Esophagus squamous epithelium (tissue), 5 donors: ENCODE data around the gene HIRIP3. TPM values are rescaled to one million over a fixed set of nuclear protein-coding genes. Genes with fewer than 3 reads are reported as not detected.

ENCODE experiments used
- DNase-seq: peaks from one replicate; lab custom pipeline; 2025; lab: John Stamatoyannopoulos, UW
- H3K27ac ChIP-seq, 4 donors: fragments of 200-600 bp; sonication (generic); one replicate each; pipeline ENCODE4 v1.5.1; 2016 to 2019; ENCODE audit warnings: mild to moderate bottlenecking in 1 of 4
- H3K27me3 ChIP-seq, 4 donors: fragments of 200-600 bp; sonication (generic); 1 replicate in 3 of 4; 2 replicates in 1 of 4; pipeline versions ENCODE4 v1.5.1 to v1.6.0; 2017 to 2021; ENCODE audit warnings: antibody characterized with exemption in 1 of 4
- H3K36me3 ChIP-seq, 3 donors: fragments of 200-600 bp; sonication (generic); one replicate each; pipeline ENCODE4 v1.5.1; 2016 to 2019
- H3K4me1 ChIP-seq, 3 donors: fragments of 200-600 bp; sonication (generic); one replicate each; pipeline ENCODE4 v1.5.1; 2017 to 2019
- H3K4me3 ChIP-seq, 4 donors: fragments of 200-600 bp; sonication (generic); 1 replicate in 3 of 4; 2 replicates in 1 of 4; pipeline ENCODE4 v1.5.1; 2016 to 2019; ENCODE audit warnings: mild to moderate bottlenecking in 2 of 4, moderate library complexity in 1 of 4
- H3K9me3 ChIP-seq, 3 donors: fragments of 200-600 bp; sonication (generic); one replicate each; pipeline ENCODE4 v1.5.1; 2016 to 2019
- POLR2A ChIP-seq, 4 donors: fragments of 450-650 bp; IDR thresholded peaks; one replicate each; pipeline ENCODE4 v1.6.1; 2017; ENCODE audit warnings: antibody characterized with exemption in 4 of 4, mild to moderate bottlenecking in 4 of 4, moderate library complexity in 3 of 4
- WGBS, 2 donors: methylation state at CpG; one replicate each; pipeline ENCODE4 v1.1.5; 2018; 5-methylcytosine and 5-hydroxymethylcytosine counted together
- intact Hi-C: fragments of 100-400 bp; cut with DNase I; formaldehyde crosslinking; loops from one replicate; pipeline ENCODE4 v1.15.0; 2022
- total RNA-seq, 4 donors: library from RNA; depleted of rRNA; stranded (reverse); fragments of >200 nt; gene quantifications; one replicate each; pipeline ENCODE4 v1.1.0, GENCODE V29; 2016
- TF ChIP-seq, protein P1 (sequence below), 6 experiments: fragments of 450-650 bp in 4 of 6; fragments of 200-600 bp in 2 of 6; sonication (generic) in 2 of 6; IDR thresholded peaks; one replicate each; pipeline ENCODE4 v1.5.1; 2016 to 2019; ENCODE audit warnings: antibody characterized with exemption in 6 of 6, mild to moderate bottlenecking in 4 of 6, moderate library complexity in 4 of 6
- donor health status: DM: yes; HTN: yes; CAD: no.

The HIRIP3 gene
- total RNA-seq, 4 donors from 2014 or later = 5.1 to 12.8 (median 9.7) TPM

DNA sequence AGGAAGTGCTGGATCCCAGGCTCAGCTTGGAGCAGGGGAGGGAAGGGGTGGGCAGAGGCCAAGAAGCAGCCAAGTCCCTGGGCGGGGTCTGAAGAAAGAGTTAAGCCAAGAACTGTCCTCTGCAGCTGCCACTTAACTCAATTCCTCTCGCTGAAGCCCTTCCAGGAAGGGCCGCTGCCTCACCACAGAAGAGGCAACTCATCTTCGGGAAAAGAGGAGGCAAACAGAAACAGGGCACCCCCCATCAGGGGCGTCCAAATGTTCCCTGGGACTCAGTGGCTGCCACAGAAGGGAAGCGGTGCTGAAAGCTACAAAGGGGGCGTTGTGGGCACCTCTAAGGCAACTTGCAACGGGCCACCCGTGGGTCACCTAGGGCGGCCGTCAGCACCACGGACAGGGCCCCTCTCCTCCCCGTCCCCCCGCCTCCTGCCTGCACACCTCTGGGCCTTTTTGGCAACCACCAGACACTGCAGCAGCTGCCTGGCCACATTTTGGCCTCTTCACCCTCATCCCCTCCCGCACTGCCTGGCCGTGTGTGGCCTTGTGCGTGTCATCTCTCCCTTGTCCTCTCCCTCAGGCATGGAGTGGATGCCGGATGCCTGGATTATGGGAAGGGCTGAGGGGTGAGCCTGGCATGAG is 33.1 kb upstream of the HIRIP3 start:
- Histone ChIP-seq H3K4me3 (no peak overlapping the region), H3K36me3 (no peaks in the 10 kb centered on the region), H3K27me3 (peaks cover 0 to 98% (median 17%) of the 10 kb centered on the region in 4 donors), H3K9me3 (no peaks in the 10 kb centered on the region), H3K4me1 (peaks cover 6 to 14% (median 11%) of the 10 kb centered on the region in 3 donors), H3K27ac (no peak overlapping the region)
- 0 to 15% methylated on average over 6 to 14 of the region's 18 CpGs for WGBS, 2 donors
- DNase-seq = no peak
- intact Hi-C loops = loop anchor here (5.0 kb wide), 1 partner anchor 331 kb away; no protein-coding TSS in a partner anchor
- TF ChIP-seq, protein P1, sequence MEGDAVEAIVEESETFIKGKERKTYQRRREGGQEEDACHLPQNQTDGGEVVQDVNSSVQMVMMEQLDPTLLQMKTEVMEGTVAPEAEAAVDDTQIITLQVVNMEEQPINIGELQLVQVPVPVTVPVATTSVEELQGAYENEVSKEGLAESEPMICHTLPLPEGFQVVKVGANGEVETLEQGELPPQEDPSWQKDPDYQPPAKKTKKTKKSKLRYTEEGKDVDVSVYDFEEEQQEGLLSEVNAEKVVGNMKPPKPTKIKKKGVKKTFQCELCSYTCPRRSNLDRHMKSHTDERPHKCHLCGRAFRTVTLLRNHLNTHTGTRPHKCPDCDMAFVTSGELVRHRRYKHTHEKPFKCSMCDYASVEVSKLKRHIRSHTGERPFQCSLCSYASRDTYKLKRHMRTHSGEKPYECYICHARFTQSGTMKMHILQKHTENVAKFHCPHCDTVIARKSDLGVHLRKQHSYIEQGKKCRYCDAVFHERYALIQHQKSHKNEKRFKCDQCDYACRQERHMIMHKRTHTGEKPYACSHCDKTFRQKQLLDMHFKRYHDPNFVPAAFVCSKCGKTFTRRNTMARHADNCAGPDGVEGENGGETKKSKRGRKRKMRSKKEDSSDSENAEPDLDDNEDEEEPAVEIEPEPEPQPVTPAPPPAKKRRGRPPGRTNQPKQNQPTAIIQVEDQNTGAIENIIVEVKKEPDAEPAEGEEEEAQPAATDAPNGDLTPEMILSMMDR (IDR thresholded peaks at IDR 0.05) = no peak
- TF ChIP-seq POLR2A (IDR thresholded peaks at IDR 0.05) = no peak

DNA sequence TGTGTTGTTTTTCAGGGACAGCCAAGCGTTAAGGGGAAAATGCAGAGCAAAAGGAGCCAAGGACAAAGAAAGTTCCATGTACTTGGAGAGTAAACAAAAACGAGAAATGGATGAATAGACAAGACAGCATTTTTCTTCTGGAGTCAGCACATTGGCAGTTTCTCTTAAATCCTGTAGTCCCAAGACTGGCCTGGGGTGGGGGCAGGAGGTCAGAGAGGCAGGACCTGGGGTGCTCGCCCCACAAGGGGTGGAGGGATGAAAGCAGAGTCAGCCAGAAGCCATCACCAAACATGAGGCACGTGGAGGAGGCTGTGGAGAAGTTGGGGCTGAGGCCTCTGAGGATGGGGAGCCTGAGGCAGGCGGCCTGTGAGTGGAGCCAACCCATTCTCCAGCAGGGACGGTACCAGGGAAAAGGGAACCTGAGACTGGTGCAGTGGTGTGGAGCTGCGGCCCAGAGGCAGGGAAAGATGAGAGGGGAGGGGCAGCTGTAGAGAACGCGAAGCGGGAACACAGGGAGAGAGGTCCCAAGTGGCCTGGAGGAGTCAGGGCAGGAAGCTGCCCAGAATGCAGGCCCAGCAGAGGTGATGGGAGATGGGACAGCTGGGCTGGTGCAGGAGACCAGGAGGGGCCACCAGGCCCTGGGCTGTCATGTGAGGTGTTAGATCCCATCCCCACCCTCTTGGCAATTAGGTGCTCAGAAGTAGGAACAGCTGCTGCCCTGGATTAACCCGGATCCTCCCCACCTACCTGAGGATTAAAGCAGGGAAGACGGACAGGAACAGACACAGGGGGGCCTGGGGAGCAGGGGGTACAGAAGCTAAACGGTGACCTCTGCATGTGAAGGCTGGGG is 32.4 kb upstream of the HIRIP3 start:
- no peak for DNase-seq
- H3K4me3 ChIP-seq = no peak overlapping the region
- no peaks in the 10 kb centered on the region for H3K9me3 ChIP-seq
- WGBS, 2 donors = 36 to 37% methylated on average over 12 to 13 of the region's 13 CpGs
- TF ChIP-seq POLR2A (IDR thresholded peaks at IDR 0.05) = no peak
- TF ChIP-seq, protein P1 (IDR thresholded peaks at IDR 0.05) = no peak
- H3K36me3 ChIP-seq = no peaks in the 10 kb centered on the region
- H3K27me3 ChIP-seq = peaks cover 0 to 90% (median 17%) of the 10 kb centered on the region in 4 donors
- intact Hi-C loops = loop anchor here (5.0 kb wide), 1 partner anchor 331 kb away; no protein-coding TSS in a partner anchor
- no peak overlapping the region for H3K27ac ChIP-seq
- H3K4me1 ChIP-seq = peaks cover 6 to 14% (median 11%) of the 10 kb centered on the region in 3 donors

DNA sequence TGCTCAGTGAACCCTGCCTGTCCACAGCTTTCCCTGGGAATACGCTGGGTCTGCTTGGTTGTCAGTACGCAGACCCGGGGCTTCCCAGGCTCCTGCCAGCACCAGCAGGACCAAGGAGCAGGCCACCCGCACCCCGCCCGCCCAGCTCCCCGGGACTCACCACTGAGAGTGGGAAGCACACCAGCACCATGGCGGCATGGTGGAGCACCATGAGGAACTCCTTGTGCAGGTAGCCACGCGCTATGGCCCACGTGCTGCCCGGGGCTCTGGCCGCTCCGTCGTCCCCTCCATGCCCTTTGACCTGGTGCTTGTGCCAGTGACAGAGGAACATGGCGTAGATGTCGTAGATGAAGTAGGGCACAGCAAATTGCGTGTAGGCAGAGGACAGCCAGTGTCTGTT is 31.0 kb upstream of the HIRIP3 start:
- Histone ChIP-seq H3K27me3 (peaks cover 0 to 77% (median 9%) of the 10 kb centered on the region in 4 donors), H3K27ac (no peak overlapping the region), H3K36me3 (no peaks in the 10 kb centered on the region), H3K9me3 (no peaks in the 10 kb centered on the region), H3K4me1 (peaks cover 9 to 14% (median 10%) of the 10 kb centered on the region in 3 donors), H3K4me3 (no peak overlapping the region)
- intact Hi-C loops = loop anchor here (5.0 kb wide), 1 partner anchor 329 kb away; no protein-coding TSS in a partner anchor
- no peak for DNase-seq
- WGBS, 2 donors = 64 to 80% methylated on average over 1 to 2 of the region's 18 CpGs
- TF ChIP-seq, protein P1 (IDR thresholded peaks at IDR 0.05) = no peak
- no peak for TF ChIP-seq POLR2A (IDR thresholded peaks at IDR 0.05)

DNA sequence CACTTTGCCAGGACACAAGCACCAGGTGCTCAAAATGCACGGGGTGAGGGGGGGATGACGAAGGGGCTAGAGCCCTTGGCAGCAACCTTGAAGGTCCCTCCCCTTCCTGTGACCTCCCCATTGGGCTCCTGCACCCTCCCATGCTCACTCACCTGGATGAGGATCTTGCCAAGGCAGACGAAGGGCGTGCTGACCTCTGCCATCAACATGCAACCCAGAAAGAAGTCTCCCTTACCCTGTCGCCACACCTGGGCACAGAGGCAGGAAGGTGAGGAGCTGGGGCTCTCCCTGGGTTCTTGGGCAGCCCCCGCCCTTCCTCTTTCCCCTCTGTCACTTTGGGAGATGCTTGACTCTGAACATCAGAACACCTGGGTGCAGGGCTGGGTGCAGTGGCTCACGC is 30.2 kb upstream of the HIRIP3 start:
- 45% methylated on average over 2 of the region's 7 CpGs; no CpG with 5 or more reads in 1 of the 2 donors for WGBS, 2 donors
- peaks cover 2 to 14% (median 9%) of the 10 kb centered on the region in 3 donors for H3K4me1 ChIP-seq
- intact Hi-C loops = loop anchor here (5.0 kb wide), 1 partner anchor 328 kb away; no protein-coding TSS in a partner anchor
- H3K4me3 ChIP-seq = no peak overlapping the region
- H3K9me3 ChIP-seq = no peaks in the 10 kb centered on the region
- H3K36me3 ChIP-seq = no peaks in the 10 kb centered on the region
- no peak overlapping the region for H3K27ac ChIP-seq
- no peak for TF ChIP-seq POLR2A (IDR thresholded peaks at IDR 0.05)
- TF ChIP-seq, protein P1 (IDR thresholded peaks at IDR 0.05) = no peak
- H3K27me3 ChIP-seq = peaks cover 0 to 68% (median 5%) of the 10 kb centered on the region in 4 donors
- DNase-seq = no peak
